HG03520 (cell line): ENCODE results near the gene SF3B2.
"Not testable (repeated sequence)": the region's sequence is repeated elsewhere in the genome, so short reads cannot be mapped to it uniquely, and the experiment has no call there.

ENCODE experiments used
- ATAC-seq: cut with Tn5 transposase; IDR thresholded peaks from one replicate; pipeline ENCODE4 v1.9.1; 2021; ENCODE audit warnings: mild to moderate bottlenecking, moderate library complexity; ENCODE audit not compliant: unreplicated experiment

Gene SF3B2

GRCh38 chr11:66015936-66016792, 36.0 kb upstream of the SF3B2 start:
- ATAC-seq, result no peak

- ATAC-seq, result no peak
Measured at GRCh38 chr11:66016793-66017177, 35.4 kb upstream of the SF3B2 start.

- no peak for ATAC-seq
Measured at GRCh38 chr11:66017321-66017720, 34.8 kb upstream of the SF3B2 start.

- no peak for ATAC-seq
Measured at GRCh38 chr11:66020212-66020611, 32.0 kb upstream of the SF3B2 start.

- no peak for ATAC-seq
Measured at GRCh38 chr11:66020618-66021357, 31.4 kb upstream of the SF3B2 start.

GRCh38 chr11:66022401-66023185, 29.6 kb upstream of the SF3B2 start:
- ATAC-seq, result no peak

GRCh38 chr11:66023186-66023440, 29.1 kb upstream of the SF3B2 start:
- ATAC-seq, result not testable (repeated sequence)

- no peak for ATAC-seq
Measured at GRCh38 chr11:66026017-66026529, 26.1 kb upstream of the SF3B2 start, which contains the start of gene CATSPER1. Gene CATSPER1 (minus strand): TSS chr11:66026479. CDS start chr11:66026379, 100 bp downstream.

- ATAC-seq, result no peak
Measured at GRCh38 chr11:66032957-66033735, 19.0 kb upstream of the SF3B2 start.

- ATAC-seq, result no peak
Measured at GRCh38 chr11:66035653-66036333, 16.4 kb upstream of the SF3B2 start.

- no peak for ATAC-seq
Measured at GRCh38 chr11:66036334-66036710, 15.8 kb upstream of the SF3B2 start.

- ATAC-seq, result no peak
Measured at GRCh38 chr11:66037327-66037726, 14.8 kb upstream of the SF3B2 start.

GRCh38 chr11:66039765-66040164, 12.4 kb upstream of the SF3B2 start:
- no peak for ATAC-seq

GRCh38 chr11:66042227-66042995, 9.8 kb upstream of the SF3B2 start:
- ATAC-seq, result no peak

- ATAC-seq, result no peak
Measured at GRCh38 chr11:66042996-66043906, 8.9 kb upstream of the SF3B2 start.

- ATAC-seq, result no peak
Measured at GRCh38 chr11:66044757-66045156, 7.4 kb upstream of the SF3B2 start.

- no peak for ATAC-seq
Measured at GRCh38 chr11:66045177-66045639, 7.0 kb upstream of the SF3B2 start.

GRCh38 chr11:66046901-66047300, 5.3 kb upstream of the SF3B2 start:
- ATAC-seq, result no peak
